ENCODE data around the gene ING5.

- TF ChIP-seq CTCF (IDR thresholded peaks at IDR 0.05) (no peak), POLR2A (IDR thresholded peaks at IDR 0.05; ENCODE audit: low read depth) (no peak), POLR2AphosphoS5 (IDR thresholded peaks at IDR 0.05) (no peak)
Measured at GRCh38 chr2:241675885-241676284, 26.0 kb upstream of the ING5 start.
